ENCODE data around the gene ASB16.

Gene ASB16

GRCh38 chr17:44167181-44167861, 3.2 kb upstream of the ASB16 start:
- TF ChIP-seq GATA1 (IDR thresholded peaks at IDR 0.05; ENCODE audit: low read depth, low read length): no peak
- TF ChIP-seq POLR2A (IDR thresholded peaks at IDR 0.05; ENCODE audit: low read length): no peak
- no peak for DNase-seq

DNA sequence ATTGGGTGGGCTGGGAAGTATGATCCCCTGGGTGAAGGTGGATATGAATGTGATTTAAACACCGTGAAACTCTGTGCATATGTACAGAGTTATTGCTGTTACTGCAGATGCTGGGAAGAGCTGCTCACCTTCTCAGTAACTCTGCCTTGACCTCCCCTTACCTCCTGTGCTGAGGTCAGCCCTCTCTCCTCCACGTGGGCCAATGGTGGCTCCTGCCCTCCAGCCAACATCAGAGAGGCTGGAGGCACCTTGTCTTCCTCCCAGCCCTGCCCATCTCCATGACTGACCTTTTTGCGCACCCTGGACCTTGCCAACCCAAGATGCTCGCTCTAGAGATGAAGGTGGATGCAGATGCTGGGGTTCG, 387 bp upstream of the ASB16 start:
- TF ChIP-seq POLR2A (IDR thresholded peaks at IDR 0.05; ENCODE audit: low read length) (no peak), GATA1 (IDR thresholded peaks at IDR 0.05; ENCODE audit: low read depth, low read length) (no peak)
- no peak for DNase-seq

DNA sequence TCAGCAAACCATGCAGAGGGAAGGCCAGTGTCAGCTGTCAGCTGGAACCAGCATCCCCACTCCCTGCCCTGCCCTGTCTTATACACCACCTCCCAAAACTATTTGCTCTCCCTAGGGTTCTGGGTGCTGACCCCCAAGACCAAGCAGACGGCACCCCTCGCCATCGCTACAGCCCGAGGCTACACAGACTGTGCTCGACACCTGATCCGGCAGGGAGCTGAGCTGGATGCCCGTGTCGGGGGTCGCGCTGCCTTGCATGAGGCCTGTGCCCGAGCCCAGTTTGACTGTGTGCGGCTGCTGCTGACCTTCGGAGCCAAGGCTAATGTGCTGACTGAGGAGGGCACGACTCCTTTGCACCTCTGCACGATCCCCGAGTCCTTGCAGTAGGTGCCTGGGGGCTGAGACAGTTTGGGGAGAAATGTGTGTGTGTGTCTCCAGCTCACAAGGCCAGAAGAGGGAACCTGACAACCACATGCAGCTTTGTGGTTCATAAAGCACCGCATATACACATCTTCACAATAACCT, 1.5 kb downstream of the ASB16 start:
- no peak for TF ChIP-seq GATA1 (IDR thresholded peaks at IDR 0.05; ENCODE audit: low read depth, low read length)
- no peak for TF ChIP-seq POLR2A (IDR thresholded peaks at IDR 0.05; ENCODE audit: low read length)
- no peak for DNase-seq

- TF ChIP-seq GATA1 (IDR thresholded peaks at IDR 0.05; ENCODE audit: low read depth, low read length) (no peak), POLR2A (IDR thresholded peaks at IDR 0.05; ENCODE audit: low read length) (no peak)
- DNase-seq: no peak
These were observed 3.9 kb downstream of the ASB16 start for GRCh38 chr17:44174427-44174826.

DNA sequence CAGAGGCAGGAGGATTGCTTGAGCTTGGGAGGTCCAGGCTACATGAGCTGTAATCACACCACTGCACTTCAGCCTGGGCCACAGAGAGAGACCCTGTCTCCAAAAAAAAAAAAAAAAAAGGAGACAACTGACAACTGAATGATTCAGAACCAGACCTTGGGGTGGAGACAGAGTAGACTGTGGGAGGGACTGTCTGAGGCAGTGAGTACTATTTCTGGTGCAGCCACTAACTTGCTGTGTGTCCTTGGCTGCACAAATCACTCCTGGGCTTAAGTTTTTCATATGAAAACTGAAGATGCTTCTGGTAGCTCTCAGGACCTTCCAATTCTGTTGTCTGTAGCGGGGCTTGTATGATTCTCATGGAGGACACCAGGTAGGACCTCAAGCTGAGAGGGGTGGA, 5.8 kb downstream of the ASB16 start:
- TF ChIP-seq GATA1 (IDR thresholded peaks at IDR 0.05; ENCODE audit: low read depth, low read length) (no peak), POLR2A (IDR thresholded peaks at IDR 0.05; ENCODE audit: low read length) (no peak)
- DNase-seq: no peak

DNA sequence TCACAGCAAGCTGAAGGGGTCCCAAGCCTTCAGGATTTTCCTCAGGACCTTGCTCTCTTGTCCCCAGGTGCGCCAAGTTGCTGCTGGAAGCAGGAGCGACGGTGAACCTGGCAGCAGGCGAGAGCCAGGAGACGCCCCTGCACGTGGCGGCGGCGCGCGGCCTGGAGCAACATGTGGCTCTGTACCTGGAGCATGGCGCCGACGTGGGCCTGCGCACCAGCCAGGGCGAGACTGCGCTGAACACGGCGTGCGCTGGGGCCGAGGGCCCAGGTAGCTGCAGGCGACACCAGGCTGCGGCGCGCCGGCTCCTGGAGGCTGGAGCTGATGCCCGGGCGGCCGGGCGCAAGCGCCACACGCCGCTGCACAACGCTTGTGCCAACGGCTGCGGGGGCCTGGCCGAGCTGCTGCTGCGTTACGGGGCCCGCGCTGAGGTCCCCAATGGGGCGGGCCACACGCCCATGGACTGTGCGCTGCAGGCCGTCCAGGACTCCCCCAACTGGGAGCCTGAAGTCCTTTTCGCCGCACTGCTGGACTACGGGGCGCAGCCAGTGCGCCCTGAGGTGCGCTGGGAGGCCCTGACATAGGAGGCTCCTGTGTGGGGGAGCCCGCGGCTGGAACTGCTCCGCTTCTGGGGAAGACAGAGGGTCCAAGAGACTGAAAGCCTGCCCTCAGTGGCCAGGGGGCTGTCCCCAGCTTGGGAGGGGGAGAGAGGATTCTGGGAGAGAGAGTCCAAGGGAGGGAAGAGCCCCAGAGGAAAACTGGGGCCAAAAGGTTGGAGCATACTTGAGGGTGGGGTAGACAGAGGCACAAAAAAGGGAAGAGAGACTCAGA, 6.4 kb downstream of the ASB16 start:
- TF ChIP-seq GATA1 (IDR thresholded peaks at IDR 0.05; ENCODE audit: low read depth, low read length) (no peak), POLR2A (IDR thresholded peaks at IDR 0.05; ENCODE audit: low read length) (no peak)
- DNase-seq: no peak

GRCh38 chr17:44177640-44178039, 7.1 kb downstream of the ASB16 start:
- no peak for DNase-seq
- no peak for TF ChIP-seq GATA1 (IDR thresholded peaks at IDR 0.05; ENCODE audit: low read depth, low read length)
- TF ChIP-seq POLR2A (IDR thresholded peaks at IDR 0.05; ENCODE audit: low read length): no peak

DNA sequence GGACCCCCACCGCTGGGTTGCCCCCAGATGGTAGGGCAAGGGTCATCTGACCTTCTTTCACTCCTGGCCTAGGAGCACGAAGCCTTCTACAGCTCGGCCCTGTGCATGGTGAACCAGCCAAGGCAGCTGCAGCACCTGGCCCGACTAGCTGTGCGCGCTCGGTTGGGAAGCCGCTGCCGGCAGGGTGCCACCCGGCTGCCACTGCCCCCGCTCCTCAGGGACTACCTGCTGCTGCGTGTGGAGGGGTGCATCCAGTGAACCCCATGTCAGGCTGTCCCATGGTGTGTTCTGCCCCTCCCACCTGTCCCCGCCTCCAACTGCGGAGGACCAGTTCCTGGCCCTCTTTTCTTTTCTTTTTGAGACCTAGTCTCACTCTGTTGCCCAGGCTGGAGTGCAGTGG, 7.6 kb downstream of the ASB16 start:
- TF ChIP-seq POLR2A (IDR thresholded peaks at IDR 0.05; ENCODE audit: low read length) (no peak), GATA1 (IDR thresholded peaks at IDR 0.05; ENCODE audit: low read depth, low read length) (no peak)
- no peak for DNase-seq

GRCh38 chr17:44183024-44183423, 12.5 kb downstream of the ASB16 start:
- TF ChIP-seq POLR2A (IDR thresholded peaks at IDR 0.05; ENCODE audit: low read length): no peak
- TF ChIP-seq GATA1 (IDR thresholded peaks at IDR 0.05; ENCODE audit: low read depth, low read length): no peak
- no peak for DNase-seq

DNA sequence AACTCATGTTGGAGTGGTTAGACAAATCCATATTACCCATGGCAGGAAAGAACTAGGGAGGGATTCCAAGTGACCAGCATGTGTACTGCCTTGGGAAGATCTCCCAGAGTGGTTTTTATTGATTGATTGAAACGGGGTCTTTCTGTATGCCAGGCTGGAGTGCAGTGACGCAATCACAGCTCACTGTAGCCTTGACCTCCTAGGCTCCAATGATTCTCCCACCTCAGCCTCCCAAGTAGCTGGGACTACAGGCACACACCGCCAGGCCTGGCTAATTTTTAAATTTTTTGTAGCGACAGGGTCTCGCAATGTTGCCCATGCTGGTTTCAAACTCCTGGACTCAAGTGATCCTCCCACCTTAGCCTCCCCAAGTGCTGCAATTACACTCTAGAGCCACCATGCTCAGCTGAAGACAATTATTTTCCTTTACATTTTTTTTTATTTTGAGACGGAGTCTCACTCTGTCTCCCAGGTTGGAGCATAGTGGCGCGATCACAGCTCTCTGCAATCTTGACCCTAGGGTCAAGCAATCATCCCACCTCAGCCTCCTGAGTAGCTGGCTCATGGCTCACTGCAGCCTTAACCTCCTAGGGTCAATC, 13.8 kb downstream of the ASB16 start:
- no peak for TF ChIP-seq POLR2A (IDR thresholded peaks at IDR 0.05; ENCODE audit: low read length)
- no peak for TF ChIP-seq GATA1 (IDR thresholded peaks at IDR 0.05; ENCODE audit: low read depth, low read length)
- DNase-seq: no peak

DNA sequence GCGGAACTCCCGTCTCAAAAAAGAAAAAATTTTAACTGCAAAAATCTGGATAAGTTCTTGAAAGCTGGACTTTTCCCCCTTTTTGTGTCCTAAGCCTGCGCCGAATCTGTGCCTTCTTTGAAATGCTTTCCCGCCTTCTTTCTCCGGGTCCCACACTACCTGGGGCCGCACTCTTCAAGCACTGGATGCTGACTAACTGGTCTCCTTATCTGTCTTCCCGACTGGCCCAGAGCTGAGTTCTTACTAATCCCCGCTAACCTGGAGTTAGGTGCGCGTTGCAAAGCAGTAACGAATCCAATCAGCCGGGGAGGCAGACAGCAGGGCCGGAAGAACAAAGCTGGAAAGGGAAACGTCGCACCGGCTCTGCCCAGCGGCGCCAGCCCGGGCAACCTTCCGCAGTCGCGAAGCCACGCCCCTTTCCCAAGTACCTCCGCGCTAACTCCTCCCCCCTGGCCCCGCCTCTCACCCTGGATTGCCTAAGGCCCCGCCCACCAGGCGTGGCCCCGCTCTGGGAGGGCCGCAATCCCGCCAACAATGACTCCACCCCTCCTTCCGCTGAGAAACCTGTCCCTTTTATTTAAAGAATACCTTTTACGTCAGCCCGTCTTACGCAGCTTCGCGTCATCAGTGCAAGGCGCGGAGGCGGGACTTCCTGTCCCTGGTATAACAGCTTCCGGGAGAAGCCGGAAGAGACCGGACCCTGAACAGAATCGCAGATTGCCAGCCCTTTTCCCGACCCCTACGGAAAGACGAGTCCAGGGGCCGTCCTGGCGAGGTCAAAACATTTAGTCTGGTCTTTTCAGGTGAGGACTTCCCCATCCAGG, 16.0 kb downstream of the ASB16 start, which contains the start of gene TMUB2:
TMUB2 (plus strand) TSS at position 666 of the 824 bp plus-strand sequence. CDS start 737 bp downstream, outside the sequence.
- TF ChIP-seq POLR2A (IDR thresholded peaks at IDR 0.05; ENCODE audit: low read length): peak; percentile 91
- no peak for TF ChIP-seq GATA1 (IDR thresholded peaks at IDR 0.05; ENCODE audit: low read depth, low read length)

GRCh38 chr17:44187131-44187899, 16.8 kb downstream of the ASB16 start:
- DNase-seq: peak; percentile 76 to 90
- TF ChIP-seq GATA1 (IDR thresholded peaks at IDR 0.05; ENCODE audit: low read depth, low read length): no peak

More for the DNA sequence above, 16.0 kb downstream of the ASB16 start, which contains the start of gene TMUB2:
- peak; percentile 100 for DNase-seq

Data from erythroblast (primary cell).